ENCODE measurements around the gene MOSPD3.
"Not testable (repeated sequence)": the region's sequence is repeated elsewhere in the genome, so short reads cannot be mapped to it uniquely, and the experiment has no call there.

Gene MOSPD3, protein sequence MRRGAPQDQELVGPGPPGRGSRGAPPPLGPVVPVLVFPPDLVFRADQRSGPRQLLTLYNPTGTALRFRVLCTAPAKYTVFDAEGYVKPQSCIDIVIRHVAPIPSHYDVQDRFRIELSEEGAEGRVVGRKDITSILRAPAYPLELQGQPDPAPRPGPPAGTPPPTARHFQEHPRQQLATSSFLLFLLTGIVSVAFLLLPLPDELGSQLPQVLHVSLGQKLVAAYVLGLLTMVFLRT

DNA sequence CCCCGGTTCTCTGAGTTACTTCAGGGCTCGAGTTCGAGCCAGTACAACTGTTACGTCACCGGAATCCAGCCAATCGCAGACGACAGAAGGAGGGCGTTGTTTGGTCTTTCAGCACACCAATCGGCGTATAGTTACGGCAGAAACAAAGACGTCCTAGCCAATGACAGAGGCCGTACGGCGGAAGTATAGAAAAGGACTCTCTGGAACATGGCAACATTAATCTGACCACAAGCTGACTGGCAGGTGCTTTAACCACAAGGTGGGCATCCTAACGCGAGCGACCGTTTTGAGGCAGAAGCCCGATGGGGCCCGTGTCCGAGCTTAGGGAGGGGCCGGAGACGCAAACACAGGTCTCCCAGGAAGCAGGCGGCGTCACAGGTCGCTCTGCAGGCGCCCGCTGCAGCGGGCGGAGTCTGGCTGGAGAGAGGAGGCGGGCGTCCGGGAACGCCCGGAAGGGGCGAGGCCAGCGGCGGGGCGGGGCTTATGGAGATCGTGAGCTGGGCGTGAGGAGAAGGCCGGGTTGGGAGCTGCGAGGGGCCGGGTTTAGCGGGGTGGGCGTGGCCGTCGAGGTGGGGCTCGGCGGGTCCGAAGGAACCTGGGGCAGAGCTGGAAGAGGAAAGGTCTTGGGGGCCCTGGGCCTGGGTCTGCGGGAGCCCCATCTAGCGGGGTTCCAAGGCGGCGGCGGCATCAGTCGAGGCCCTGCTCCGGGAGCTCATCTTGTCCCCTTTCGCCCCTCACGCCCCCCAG, at the start of gene MOSPD3:
MOSPD3 (plus strand) TSS at position 558 of the 747 bp plus-strand sequence. CDS start 252 bp downstream, outside the sequence.
- peak; percentile 97 for DNase-seq (ENCODE audit: low read depth, low spot score)
- peak within 1 kb of the TSS; percentile 77 for H3K27ac ChIP-seq

DNA sequence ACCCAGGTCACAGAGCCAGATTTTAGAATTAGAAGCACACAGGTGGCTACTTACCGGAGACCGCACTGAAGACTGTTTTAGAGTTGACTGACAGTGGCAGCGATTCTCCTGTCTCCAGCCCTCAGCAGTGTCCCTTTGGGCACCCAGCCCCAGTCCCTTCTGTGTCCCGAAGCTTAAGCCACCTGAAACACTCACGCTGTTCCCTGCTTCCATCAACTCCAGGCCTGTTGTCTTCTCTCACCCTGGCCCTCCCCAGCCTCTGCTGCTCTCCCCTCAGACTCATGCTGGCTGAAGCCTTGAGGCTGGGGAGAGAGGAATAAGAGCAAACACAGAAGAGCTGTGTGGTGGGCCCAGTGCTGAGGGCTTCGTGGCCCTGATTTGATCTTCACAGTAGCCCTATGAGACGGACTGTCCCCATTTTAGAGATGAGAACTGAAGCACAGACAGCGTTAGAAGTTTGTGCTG, 49.2 kb upstream of the MOSPD3 start:
- no peak for DNase-seq (ENCODE audit: low read depth, low spot score)
- H3K27ac ChIP-seq: no peak overlapping the region

DNA sequence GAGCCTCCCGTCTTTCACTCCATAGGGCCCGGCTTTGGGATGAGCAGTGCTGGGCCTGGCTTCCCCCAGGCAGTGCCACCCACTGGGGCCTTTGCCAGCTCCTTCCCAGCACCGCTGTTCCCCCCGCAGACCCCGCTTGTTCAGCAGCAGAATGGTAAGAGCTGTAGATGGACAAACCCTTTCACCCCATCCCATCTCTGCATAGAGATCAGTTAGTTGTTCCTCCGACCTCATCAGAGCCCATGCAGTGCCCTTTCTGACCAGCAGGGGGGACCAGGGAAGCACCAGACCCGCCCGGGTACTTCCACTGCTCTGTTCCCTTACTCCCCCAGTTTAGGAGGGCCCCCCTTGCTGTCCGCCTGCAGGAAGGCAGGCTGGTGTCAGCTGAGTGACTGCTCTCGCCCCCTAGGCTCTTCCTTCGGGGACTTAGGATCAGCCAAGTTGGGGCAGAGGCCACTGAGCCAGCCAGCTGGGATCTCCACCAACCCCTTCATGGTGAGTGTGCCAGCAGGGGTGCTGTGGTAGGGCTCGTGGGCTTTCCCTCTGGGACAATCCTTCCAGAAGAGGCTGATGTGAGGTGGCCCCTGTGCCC, 48.4 kb upstream of the MOSPD3 start:
- DNase-seq (ENCODE audit: low read depth, low spot score): no peak
- no peak overlapping the region for H3K27ac ChIP-seq

DNA sequence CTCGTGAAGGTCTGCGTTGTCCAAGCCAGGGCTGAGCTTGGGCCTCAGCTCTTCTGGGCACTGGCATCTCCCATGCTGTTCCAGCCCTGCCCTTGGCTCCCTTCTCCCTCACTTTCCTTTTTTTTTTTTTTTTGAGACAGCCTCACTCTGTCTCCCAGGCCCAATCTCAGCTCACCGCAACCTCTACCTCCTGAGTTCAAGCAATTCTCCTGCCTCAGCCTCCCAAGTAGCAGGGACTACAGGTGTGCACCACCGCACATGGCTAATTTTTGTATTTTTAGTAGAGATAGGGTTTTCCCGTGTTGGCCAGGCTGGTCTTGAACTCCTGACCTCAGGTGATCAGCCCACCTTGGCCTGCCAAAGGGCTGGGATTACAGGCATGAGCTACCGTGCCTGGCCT, 47.9 kb upstream of the MOSPD3 start:
- not testable (repeated sequence) for H3K27ac ChIP-seq; DNase-seq (ENCODE audit: low read depth, low spot score)

DNA sequence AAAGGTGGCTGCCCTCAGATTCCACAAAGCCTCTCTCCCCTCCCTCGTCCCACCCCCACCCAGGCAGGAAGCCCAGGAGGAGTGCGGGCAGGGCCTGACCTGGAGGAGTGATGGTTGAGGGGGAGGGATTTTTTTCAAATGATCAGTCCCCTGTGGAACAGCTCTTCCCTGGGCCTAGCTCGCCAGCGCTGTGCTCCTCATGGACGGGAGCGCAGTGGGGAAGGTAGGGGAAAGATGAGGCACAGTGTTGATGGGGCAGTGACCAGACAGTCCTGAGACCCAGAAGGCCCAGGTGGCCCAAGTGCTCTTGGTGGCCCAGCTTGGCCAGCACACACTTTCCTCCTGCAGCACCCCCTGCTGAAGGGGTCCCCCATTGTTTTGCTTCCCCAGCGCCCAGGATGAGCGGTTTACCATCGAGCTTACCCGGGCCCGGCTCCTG, 47.2 kb upstream of the MOSPD3 start:
- no peak for DNase-seq (ENCODE audit: low read depth, low spot score)
- no peak overlapping the region for H3K27ac ChIP-seq

DNA sequence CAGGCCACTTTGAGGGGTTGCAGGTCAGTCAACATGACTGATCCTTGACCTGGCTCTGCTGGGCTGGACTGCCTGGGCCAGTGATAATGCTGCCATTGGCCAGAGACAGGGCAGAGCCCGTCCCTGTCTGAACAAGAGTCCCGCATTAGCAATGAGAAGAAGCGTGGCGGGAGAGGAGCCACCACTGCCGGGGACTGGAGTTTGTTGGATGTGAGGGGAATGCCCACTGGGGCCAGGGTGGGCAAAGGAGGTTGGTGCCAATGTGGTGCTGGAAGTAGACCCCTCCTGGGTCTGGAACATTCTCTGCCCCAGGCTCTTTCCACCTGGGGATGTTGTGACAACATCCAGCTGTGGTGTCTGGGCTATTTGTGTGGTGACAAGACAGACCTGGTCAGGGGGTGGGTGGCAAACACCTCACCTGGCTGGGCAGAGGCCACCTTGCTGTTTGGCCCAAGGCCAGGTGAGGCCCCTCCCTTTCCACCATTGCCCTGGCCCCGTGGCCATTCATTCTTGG, 46.3 kb upstream of the MOSPD3 start:
- no peak for DNase-seq (ENCODE audit: low read depth, low spot score)
- H3K27ac ChIP-seq: no peak overlapping the region

DNA sequence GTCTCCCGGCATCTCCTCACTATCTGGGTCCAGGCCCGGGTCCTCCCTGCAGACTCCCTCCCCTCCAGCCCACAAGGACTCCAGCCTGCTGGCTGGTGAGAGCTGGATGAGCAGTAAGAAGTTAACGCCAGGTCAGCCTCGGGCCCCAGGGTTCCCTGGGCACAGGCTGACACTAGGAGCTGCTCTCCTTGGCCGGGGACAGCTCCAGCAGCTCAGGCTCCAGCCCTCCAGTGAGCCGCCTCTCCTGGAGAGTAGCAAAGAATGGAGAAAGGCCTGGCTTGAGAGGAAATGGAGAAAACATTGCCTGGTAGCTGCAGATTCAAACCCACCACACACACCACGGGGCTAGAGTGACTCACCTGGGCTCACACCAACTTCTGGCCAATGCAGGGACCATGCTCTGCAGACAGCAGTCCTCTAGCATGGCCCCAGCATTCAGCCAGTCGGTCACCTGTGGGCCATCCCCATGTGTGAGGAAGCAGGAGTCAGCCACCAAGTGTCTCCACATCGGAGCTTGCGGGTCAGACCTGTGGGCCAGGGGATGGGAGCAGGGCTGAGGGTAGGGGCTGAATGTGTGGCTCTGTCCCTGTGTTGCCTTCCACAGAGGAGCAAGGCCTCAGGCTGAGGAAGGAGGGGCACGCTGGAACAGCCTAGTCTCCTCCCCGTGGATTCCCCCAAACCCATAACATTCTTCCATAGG, 45.2 kb upstream of the MOSPD3 start:
- no peak for DNase-seq (ENCODE audit: low read depth, low spot score)

DNA sequence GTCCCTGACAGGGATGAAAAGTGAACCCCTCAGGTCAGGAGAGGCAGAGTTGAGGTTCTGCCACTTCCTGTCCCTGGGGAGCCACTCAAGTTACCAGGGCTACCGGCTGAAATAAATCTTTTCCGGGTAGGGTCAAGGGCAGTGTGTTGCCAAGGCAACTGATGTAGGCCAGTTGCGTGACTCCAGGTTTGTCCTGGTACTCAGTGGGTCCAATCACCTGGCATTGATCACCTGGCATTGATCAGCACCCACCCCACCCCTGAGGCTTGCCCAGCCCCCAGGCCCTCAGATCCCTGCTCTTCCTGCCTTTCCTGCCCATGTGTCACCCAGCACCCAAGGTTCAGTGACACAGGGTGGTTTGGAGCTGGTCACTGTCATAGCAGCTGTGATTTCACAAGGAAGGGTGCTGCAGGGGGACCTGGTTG, 44.6 kb upstream of the MOSPD3 start:
- no peak overlapping the region for H3K27ac ChIP-seq

More for the DNA sequence above, 45.2 kb upstream of the MOSPD3 start:
- H3K27ac ChIP-seq: no peak overlapping the region

DNA sequence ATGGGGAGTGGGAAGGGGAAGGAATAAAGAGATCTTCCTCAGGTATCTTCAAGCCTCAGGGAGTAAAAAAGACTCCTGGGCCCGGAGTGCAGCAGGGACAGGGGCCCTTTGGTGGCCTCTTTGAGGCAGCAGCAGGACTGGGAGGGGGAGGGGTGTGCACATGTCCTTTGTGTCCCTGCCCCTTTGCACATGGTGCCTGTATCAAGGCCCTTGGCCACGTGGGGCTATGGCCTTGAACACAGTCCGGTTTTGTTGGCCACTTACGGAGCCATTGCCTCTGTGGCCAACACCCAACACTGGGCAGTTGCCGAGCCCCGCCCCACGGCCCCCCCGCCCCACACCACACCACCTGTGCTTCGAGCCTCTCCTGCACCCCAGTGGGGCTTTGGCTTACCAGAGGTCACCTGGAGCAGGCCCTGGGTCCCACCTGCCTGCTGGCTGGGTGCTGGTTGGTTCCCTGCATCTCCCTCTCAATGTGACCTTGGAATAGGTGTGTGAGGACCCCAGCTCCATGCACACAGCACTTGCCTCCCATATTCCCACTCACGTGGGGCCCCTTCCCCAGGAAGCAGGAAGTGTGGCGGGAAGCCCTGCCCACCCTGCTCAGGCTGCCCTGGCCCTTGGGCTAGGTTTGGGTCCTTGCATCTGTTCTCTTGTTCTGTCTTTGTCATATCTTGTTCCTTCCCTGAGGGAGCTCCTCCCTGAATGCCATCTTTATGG, 44.0 kb upstream of the MOSPD3 start:
- DNase-seq (ENCODE audit: low read depth, low spot score): no peak
- H3K27ac ChIP-seq: no peak overlapping the region

More for the DNA sequence above, 44.6 kb upstream of the MOSPD3 start:
- no peak for DNase-seq (ENCODE audit: low read depth, low spot score)

DNA sequence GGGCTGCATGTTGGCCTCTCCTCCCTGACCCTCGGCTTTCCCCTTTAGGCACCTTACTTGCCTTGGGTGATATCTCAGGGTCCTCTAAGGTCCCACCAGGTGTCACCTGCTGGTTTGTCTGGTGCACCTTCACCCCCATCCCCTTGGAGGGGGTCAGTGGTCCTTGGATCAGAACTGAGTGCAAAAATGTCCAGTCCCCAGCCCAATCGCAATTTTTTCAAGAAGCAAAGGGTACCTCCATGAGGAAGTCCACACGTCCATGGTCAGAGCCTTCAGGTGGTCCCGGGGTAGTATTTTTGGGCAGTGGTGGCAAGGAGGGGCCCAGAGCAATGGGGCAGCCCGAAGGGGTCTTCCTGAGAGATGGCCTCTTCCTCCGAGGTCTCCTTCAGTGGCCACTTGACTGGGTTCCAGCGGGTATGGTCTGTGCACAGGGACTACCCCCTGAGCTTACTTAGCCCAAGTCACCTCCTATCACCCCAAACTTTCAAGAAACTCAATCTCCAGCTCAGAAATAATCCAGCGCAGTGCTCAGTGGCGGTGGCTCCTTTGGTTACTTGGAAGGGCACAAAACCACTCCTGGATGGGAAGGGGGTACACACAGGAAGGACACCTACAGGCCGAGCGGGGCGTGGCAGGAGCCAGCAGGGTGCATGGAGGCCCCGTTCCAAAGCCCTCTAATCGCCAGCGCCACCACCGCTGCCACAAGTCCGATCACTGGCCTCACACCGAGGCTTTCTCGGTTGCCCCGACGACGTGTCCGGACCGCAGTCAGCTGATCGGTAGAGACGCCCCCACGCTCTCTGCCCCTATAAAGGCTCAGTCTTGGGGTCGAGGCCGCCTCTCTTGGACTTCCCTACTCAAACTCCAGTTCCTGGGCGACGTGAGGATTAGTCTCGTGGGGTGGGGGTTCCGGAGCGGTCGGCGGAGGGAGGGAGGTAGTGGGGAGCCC, 43.2 kb upstream of the MOSPD3 start:
- DNase-seq (ENCODE audit: low read depth, low spot score): no peak
- H3K27ac ChIP-seq: no peak overlapping the region

DNA sequence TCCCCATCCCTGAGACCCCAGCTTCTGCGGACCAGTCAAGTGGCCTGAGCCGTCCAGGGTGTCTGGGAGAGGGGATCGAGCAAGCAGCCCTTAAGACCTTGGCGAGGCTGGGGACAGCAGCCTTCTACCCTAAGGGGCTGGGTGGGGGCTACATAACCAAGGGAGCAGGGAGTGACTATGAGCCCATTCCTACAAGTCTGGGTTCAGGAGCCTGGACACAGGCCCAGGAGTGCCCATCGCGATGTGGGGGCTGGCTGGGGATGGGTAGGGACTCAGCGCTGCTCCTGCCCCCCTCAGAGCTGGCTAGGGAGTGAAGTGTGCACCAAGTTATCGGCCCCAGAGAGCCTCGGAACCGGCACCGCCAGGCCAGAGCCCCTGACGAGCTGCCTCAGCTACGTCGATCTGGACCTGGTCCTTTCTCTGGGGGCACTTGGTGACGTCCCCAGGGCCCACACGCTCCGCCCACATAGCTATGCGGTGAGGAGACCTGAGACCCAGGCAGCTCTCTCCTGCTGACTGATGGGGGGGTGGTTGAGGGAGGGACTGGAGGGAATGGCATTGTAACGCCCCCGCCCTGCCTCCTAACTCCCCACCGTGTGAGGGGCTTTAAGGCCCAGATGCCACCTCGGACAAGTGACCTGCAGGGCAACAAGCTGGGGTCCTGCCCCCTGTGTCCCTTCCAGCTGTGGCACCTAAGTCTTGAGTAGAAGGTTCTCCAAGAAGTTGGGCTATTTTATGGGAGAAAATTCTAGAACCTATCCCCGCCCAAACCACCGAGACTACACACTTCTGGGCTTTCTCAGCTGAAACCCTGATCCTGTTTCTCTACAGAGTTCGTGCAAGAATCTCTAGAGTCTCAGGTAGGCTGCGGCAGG, 41.1 kb upstream of the MOSPD3 start:
- no peak overlapping the region for H3K27ac ChIP-seq
- DNase-seq (ENCODE audit: low read depth, low spot score): no peak

DNA sequence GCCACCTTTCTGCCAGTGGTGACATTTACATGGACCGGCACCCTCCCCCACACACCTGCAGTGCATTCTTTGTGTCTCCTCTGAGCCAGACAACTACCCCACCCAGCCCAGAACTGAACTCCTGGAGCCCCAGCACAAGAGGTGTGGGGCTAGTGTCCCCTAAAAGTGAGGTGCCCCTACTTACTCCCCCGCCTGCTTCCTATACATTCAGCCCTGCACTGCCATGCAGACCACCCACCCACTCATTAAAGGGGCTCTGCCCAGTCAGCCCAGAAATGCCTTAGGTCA, 40.6 kb upstream of the MOSPD3 start:
- DNase-seq (ENCODE audit: low read depth, low spot score): no peak
- no peak overlapping the region for H3K27ac ChIP-seq

DNA sequence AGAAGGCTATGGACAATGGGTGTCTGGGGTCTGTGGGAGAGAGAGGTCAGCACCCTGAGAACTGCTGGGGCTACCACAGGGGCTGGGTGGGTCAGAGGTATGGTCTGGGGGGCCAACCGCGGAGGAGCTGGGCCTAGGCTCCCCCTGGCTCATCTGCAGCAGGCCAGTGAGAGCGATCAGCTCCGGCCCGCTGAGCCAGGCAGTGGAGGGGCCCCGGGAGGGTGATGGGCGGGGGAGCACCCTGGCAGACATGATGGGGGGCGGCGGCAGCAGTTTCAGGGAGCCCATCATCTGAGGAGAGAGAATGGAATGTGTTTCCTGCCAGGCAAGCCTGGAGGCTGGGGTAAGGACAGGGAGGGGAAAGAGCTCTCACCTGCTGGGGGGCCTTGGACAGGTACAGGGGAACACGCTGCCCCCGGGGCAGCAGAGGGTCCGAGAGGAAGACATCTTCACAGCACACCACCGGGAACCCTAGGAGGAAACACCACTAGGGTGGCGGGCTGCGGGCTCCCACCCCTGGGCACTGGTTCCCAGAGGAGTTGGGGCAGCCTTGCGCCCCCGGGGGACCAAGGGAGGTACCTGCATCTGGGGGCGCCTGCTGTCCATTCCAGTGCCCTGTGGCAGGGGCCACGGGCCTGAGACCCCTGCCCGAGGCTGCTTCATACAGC, 39.9 kb upstream of the MOSPD3 start:
- DNase-seq (ENCODE audit: low read depth, low spot score): no peak
- no peak overlapping the region for H3K27ac ChIP-seq

DNA sequence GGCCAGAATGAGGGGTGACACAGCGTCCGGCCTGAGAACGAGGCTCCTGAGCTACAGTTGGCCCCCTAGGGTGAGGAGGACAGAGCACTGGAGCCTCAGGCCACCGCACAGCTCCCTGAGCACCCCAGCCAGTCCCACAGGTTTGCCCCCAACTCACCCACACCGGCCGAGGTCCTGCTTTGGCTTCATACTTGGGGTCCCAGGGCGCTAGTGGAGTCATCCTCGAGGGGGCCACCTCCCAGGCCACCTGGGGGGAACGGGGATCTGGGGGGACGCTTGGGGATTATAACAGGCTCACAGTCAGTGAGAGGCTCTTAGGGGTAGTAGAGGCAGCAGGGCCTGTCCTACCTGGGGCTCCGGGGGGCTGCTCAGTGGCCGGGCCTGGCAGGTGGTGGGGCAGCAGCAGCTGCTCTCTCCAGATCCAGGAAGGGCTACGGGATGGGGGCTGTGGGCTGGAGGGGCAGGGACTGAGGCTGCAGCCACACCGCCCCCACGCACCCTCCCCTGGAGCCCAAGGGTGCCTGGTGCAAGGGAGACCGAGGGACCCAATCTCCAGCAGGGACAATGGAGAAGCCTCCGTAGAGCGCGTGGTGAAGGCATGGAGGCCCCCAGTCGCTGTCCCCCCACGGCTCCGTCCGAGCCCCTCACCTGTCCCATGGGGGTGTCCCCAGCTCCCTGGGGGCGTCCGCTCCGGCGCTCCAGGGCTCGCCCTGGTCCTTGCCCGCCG, 39.2 kb upstream of the MOSPD3 start:
- no peak for DNase-seq (ENCODE audit: low read depth, low spot score)
- H3K27ac ChIP-seq: no peak overlapping the region

DNA sequence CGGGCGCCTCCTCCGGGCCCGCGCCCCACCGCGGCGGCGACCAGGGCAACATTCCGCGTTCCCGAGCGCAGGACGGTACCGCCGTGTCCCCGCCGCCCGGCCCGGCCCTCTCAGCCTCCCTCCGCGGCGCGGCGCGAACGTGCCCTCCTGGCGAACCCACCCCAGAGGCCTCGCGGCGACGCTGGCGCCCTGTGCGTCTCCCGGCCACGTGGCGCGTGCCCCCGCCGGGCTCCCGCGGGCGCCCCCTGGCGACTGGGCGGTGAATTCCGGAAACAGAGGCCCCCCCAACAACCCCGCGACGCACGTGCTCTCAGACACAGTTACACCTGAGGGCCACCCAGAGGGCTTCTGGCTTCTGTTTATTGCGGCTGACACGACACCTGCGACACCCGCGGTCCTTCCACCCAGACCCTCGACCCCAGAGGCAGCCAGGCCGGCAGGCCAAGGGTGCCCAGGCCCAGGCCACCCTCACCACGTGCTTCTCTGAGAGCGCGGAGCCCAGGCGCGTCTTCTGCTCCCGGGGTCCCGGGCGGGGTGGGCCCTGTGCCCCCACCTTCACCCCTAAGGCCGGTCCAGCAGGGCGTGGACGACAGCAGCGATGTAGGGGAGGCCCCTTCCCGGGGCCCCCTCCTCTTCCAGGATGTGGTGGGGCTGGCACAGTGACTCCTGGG, 38.5 kb upstream of the MOSPD3 start, which contains the start of gene SAP25:
SAP25 (minus strand) TSS at position 210 of the 671 bp plus-strand sequence; CDS start at position 52, 158 bp downstream.
- no peak for DNase-seq (ENCODE audit: low read depth, low spot score)
- no peak within 1 kb of the TSS for H3K27ac ChIP-seq

Data from epithelial cell of prostate (primary cell).